Neural cell (in vitro differentiated cells): ENCODE results near the gene PRRC2B. TPM values are rescaled to one million over a fixed set of nuclear protein-coding genes. Genes with fewer than 3 reads are reported as not detected.

Experiments used
- H2AFZ ChIP-seq: fragments of 200-600, 300-800 bp; sonication (generic), shearing (Covaris generic); 2 replicates; pipeline ENCODE4 v1.6.0; 2014; ENCODE audit warnings: low read depth, mild to moderate bottlenecking, antibody characterized with exemption, low read length, moderate library complexity
- H3F3A ChIP-seq: fragments of 200-600 bp; shearing (Covaris generic); 2 replicates; pipeline ENCODE4 v1.6.1; 2016; ENCODE audit warnings: mild to moderate bottlenecking, moderate library complexity, mixed read lengths, antibody characterized with exemption, low read length; ENCODE audit not compliant: insufficient read depth, poor library complexity, severe bottlenecking
- H3K27ac ChIP-seq: fragments of 200-600, 300-800 bp; sonication (generic), shearing (Covaris generic); 2 replicates; pipeline ENCODE4 v1.5.1; 2014; ENCODE audit warnings: mild to moderate bottlenecking, low read length, moderate library complexity
- H3K27me3 ChIP-seq: fragments of 300-800, 200-600 bp; sonication (generic), shearing (Covaris generic); 2 replicates; pipeline ENCODE4 v1.6.0; 2014; ENCODE audit warnings: mild to moderate bottlenecking, low read depth, low read length, moderate library complexity; ENCODE audit not compliant: insufficient read depth
- H3K36me3 ChIP-seq: fragments of 300-800, 200-600 bp; sonication (generic), shearing (Covaris generic); 2 replicates; pipeline ENCODE4 v1.5.1; 2014; ENCODE audit warnings: mild to moderate bottlenecking, antibody characterized with exemption, low read length, moderate library complexity; ENCODE audit not compliant: insufficient read depth
- H3K4me2 ChIP-seq: fragments of 300-800, 200-600 bp; sonication (generic), shearing (Covaris generic); 2 replicates; pipeline ENCODE4 v1.6.0; 2014; ENCODE audit warnings: mild to moderate bottlenecking, low read length
- H3K4me3 ChIP-seq: fragments of 300-800, 200-600 bp; sonication (generic), shearing (Covaris generic); 2 replicates; pipeline ENCODE4 v1.5.1; 2014; ENCODE audit warnings: mild to moderate bottlenecking, low read length, moderate library complexity
- H3K79me2 ChIP-seq: fragments of 200-600 bp; shearing (Covaris generic); replicated peaks from 2 replicates; pipeline ENCODE4 v1.6.0; 2014; ENCODE audit warnings: mild to moderate bottlenecking, low read length, moderate library complexity; ENCODE audit not compliant: insufficient read depth
- H3K9ac ChIP-seq: fragments of 300-800, 200-600 bp; sonication (generic), shearing (Covaris generic); 2 replicates; pipeline ENCODE4 v1.6.1; 2016; ENCODE audit warnings: mild to moderate bottlenecking, low read length, mixed read lengths
- H3K9me2 ChIP-seq: fragments of 200-600 bp; shearing (Covaris generic); 2 replicates; pipeline ENCODE4 v1.6.1; 2016; ENCODE audit warnings: mild to moderate bottlenecking, low read length, mixed read lengths; ENCODE audit not compliant: insufficient read depth
- H3K9me3 ChIP-seq: fragments of 200-600, 300-800 bp; sonication (generic), shearing (Covaris generic); 2 replicates; pipeline ENCODE4 v1.6.1; 2016; ENCODE audit warnings: mild to moderate bottlenecking, mixed run types, low read length, moderate library complexity, mixed read lengths
- H4K20me1 ChIP-seq: fragments of 200-600 bp; shearing (Covaris generic); 2 replicates; pipeline ENCODE4 v1.6.1; 2016; ENCODE audit warnings: mild to moderate bottlenecking, mixed run types; ENCODE audit not compliant: insufficient read depth
- CTCF ChIP-seq: fragments of 450-650 bp; IDR thresholded peaks from 2 replicates; pipeline ENCODE4 v1.5.1; 2014; ENCODE audit warnings: antibody characterized with exemption, mild to moderate bottlenecking, moderate library complexity; ENCODE audit not compliant: poor library complexity, severe bottlenecking
- EP300 ChIP-seq: fragments of 450-650 bp; conservative IDR thresholded peaks from 2 replicates; pipeline ENCODE4 v1.6.1; 2014; ENCODE audit warnings: antibody characterized with exemption, mild to moderate bottlenecking, moderate library complexity; ENCODE audit not compliant: poor library complexity, severe bottlenecking
- EZH2 ChIP-seq: fragments of 200-600, 300-800 bp; shearing (Covaris generic), sonication (generic); IDR thresholded peaks from 2 replicates; pipeline ENCODE4 v1.6.1; 2014; ENCODE audit warnings: antibody characterized with exemption, low read length, borderline replicate concordance, mild to moderate bottlenecking; ENCODE audit not compliant: insufficient read depth, poor library complexity, severe bottlenecking
- MXI1 ChIP-seq: fragments of 450-650 bp; conservative IDR thresholded peaks from 2 replicates; pipeline ENCODE4 v1.6.1; 2014; ENCODE audit warnings: antibody characterized with exemption, mild to moderate bottlenecking; ENCODE audit not compliant: poor library complexity, severe bottlenecking
- POLR2AphosphoS5 ChIP-seq: IDR thresholded peaks from 2 replicates; pipeline ENCODE4 v1.6.1; 2012
- RAD21 ChIP-seq: fragments of 450-650 bp; conservative IDR thresholded peaks from 2 replicates; pipeline ENCODE4 v1.6.1; 2014; ENCODE audit warnings: antibody characterized with exemption, mild to moderate bottlenecking, moderate library complexity
- REST ChIP-seq: IDR thresholded peaks from 2 replicates; pipeline ENCODE4 v1.6.1; 2012; ENCODE audit warnings: borderline replicate concordance
- SMC3 ChIP-seq: fragments of 450-650 bp; conservative IDR thresholded peaks from 2 replicates; pipeline ENCODE4 v1.6.1; 2014; ENCODE audit warnings: antibody characterized with exemption, mild to moderate bottlenecking, moderate library complexity; ENCODE audit not compliant: poor library complexity
- TAF1 ChIP-seq: IDR thresholded peaks from 2 replicates; pipeline ENCODE4 v1.6.1; 2012; ENCODE audit warnings: low read depth
- polyA plus RNA-seq: library from polyadenylated mRNA; depleted of rRNA; stranded (reverse); fragments of >200 nt; gene quantifications from 2 replicates; pipeline ENCODE4 v1.2.3, GENCODE V29; 2014

PRRC2B gene
- polyA plus RNA-seq, 1 donor from 2014 or later = 89.5 TPM

GRCh38 chr9:131511416-131511815, 117.5 kb downstream of the PRRC2B start:
- H3K79me2 ChIP-seq = no peaks in the 10 kb centered on the region
- no peak overlapping the region for H3K9ac ChIP-seq
- no peak overlapping the region for H3K27ac ChIP-seq
- H3K4me3 ChIP-seq = no peak overlapping the region
- TF ChIP-seq SMC3 = no peak
- TF ChIP-seq TAF1 = no peak
- no peak for TF ChIP-seq CTCF
- TF ChIP-seq EZH2 = no peak
- no peak for TF ChIP-seq MXI1
- TF ChIP-seq POLR2AphosphoS5 = no peak
- no peak for TF ChIP-seq EP300
- no peak for TF ChIP-seq REST
- no peak for TF ChIP-seq RAD21
- no peaks in the 10 kb centered on the region for H3F3A ChIP-seq
- H3K9me2 ChIP-seq = no peaks in the 10 kb centered on the region
- H3K36me3 ChIP-seq = peaks cover 4% of the 10 kb centered on the region
- no peaks in the 10 kb centered on the region for H3K9me3 ChIP-seq
- no peaks in the 10 kb centered on the region for H4K20me1 ChIP-seq
- no peaks in the 10 kb centered on the region for H3K27me3 ChIP-seq
- H3K4me2 ChIP-seq = no peak overlapping the region
- no peak overlapping the region for H2AFZ ChIP-seq

- no peaks in the 10 kb centered on the region for H4K20me1 ChIP-seq
- H3K9me3 ChIP-seq = no peaks in the 10 kb centered on the region
- no peaks in the 10 kb centered on the region for H3K9me2 ChIP-seq
- TF ChIP-seq EP300 = no peak
- TF ChIP-seq MXI1 = no peak
- TF ChIP-seq POLR2AphosphoS5 = no peak
- no peak for TF ChIP-seq EZH2
- no peak for TF ChIP-seq TAF1
- no peak for TF ChIP-seq CTCF
- no peak for TF ChIP-seq RAD21
- no peak for TF ChIP-seq SMC3
- no peak for TF ChIP-seq REST
- H3K9ac ChIP-seq = no peak overlapping the region
- no peak overlapping the region for H3K27ac ChIP-seq
- no peaks in the 10 kb centered on the region for H3K79me2 ChIP-seq
- no peaks in the 10 kb centered on the region for H3F3A ChIP-seq
- H2AFZ ChIP-seq = no peak overlapping the region
- H3K4me2 ChIP-seq = no peak overlapping the region
- H3K27me3 ChIP-seq = no peaks in the 10 kb centered on the region
- H3K36me3 ChIP-seq = peaks cover 9% of the 10 kb centered on the region
- H3K4me3 ChIP-seq = no peak overlapping the region
Measured at GRCh38 chr9:131511880-131512279, 118.0 kb downstream of the PRRC2B start.
